ENCODE data around the gene NTSR1.

- TF ChIP-seq YY1 (IDR thresholded peaks at IDR 0.05; ENCODE audit: low read depth, low read length) = no peak
- no peak for TF ChIP-seq EP300 (IDR thresholded peaks at IDR 0.05; ENCODE audit: borderline replicate concordance in 1 of 2, low read depth in 2 of 2, low read length in 2 of 2)
- TF ChIP-seq CTCF (IDR thresholded peaks at IDR 0.05; ENCODE audit: control extremely low read depth in 1 of 3, insufficient read depth in 1 of 3, low read depth in 1 of 3, low read length in 3 of 3) = no peak
- TF ChIP-seq MAFK (IDR thresholded peaks at IDR 0.05; ENCODE audit: low read depth, low read length) = no peak
- TF ChIP-seq POLR2A (IDR thresholded peaks at IDR 0.05; ENCODE audit: control extremely low read depth in 1 of 2, low read depth in 2 of 2, low read length in 2 of 2) = no peak
- TF ChIP-seq SP2 (IDR thresholded peaks at IDR 0.05; ENCODE audit: low read length) = no peak
Observed at GRCh38 chr20:62742550-62742949, 33.9 kb downstream of the NTSR1 start.
